ENCODE measurements around the gene PLCB4.
"Not testable (repeated sequence)": the region's sequence is repeated elsewhere in the genome, so short reads cannot be mapped to it uniquely, and the experiment has no call there.

The PLCB4 gene

DNA sequence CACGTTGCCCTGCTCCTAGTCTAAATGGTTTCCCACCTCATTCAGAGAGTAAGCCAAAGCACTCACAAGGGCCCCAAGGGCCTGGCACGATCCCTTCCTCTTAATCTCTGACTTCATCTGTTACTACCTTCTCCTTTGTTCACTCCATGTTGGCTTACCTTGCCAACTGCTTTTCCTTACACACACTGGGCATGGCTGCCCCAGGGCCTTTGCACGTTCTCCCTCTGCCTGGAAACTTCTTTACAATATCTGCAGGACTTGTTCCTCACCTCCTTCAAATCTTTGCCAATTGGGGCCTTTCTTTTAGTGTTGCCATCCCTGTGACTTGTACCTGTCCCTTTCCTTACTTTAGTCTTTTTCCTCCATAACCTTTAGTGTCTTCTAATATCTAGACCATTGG lies 73.9 kb downstream of the PLCB4 start:
- no peak for DNase-seq (ENCODE audit: low spot score)

DNA sequence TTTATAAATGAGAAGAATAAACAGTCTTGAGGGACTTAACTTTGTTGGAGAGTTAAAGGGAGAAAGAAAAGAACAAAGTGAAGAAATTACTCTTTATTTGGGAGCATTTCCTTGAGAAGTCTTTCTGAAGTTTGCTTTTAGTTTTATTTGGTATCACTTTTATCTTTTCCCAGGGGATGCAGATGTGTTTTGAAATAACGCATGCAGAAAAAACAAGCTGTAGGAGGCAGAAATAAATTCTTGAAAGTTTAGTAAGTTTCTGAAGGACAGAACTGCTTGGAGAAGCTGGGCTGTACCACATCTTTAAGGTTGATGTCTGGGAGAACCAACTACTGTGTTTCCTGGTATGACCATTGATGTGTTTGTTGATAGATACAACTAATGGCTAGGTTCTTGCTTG lies 75.0 kb downstream of the PLCB4 start:
- DNase-seq (ENCODE audit: low spot score), result no peak

- no peak for DNase-seq (ENCODE audit: low spot score)
Measured at GRCh38 chr20:9144643-9145042, 75.8 kb downstream of the PLCB4 start.

DNA sequence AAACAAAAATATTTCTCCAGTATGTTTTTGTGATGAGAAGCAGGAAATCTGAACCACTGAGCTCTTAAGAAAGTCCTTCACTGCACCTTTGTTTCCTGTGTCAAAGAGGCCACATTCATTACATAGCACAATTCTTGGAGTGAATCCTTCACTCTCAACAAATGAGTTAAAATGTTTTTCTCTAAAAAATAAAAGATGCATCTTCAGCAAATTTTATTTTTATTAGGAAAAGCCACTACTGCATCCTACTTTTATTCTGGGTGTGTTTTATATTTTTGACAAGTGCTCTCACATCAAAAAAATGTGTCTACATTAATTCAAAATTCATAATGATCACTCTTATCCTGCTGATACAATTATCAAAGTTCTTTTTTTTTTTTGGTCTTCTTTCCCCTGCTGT lies 76.3 kb downstream of the PLCB4 start:
- no peak for DNase-seq (ENCODE audit: low spot score)

DNA sequence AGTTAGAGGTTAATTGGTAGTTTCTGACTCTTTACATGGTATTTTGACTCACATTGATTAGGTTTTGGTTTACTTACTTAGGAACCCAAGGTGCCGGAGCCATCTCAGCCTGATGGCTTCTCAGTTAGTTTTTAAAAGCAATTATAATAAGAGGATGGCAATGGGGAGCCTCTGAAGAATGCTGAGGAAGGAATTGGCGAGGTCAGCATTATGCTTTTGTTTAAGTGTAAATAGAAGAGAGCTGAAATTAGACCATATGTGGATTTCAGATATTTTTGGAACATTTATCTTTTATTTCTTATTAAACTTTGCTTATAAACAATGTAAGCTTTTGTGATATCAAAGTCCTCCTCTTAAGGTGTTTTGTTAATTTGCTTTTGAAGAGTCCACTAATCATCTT lies 77.8 kb downstream of the PLCB4 start:
- no peak for DNase-seq (ENCODE audit: low spot score)

DNA sequence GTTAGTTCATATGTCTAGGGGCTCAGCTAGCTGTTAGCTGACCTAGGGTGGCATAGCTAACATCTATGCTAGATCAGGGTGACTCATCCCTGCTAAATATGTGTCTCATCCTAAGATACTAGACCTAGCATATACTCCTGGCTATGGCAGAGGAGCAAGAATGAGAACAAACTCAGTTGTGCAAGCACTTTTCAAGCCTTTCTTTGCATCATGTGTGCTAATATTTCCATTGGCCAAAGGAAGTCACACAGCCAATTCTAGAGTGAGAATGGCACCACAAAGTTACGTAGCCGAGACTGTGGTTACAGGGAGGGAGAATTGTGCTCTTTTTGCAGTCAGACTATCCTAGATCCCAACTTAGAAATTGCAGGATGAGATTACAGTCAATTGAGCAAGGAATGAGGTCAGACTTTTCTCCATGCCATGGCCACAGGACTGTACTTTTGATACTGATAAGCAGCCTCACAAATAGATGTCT lies 78.7 kb downstream of the PLCB4 start:
- no peak for DNase-seq (ENCODE audit: low spot score)

DNA sequence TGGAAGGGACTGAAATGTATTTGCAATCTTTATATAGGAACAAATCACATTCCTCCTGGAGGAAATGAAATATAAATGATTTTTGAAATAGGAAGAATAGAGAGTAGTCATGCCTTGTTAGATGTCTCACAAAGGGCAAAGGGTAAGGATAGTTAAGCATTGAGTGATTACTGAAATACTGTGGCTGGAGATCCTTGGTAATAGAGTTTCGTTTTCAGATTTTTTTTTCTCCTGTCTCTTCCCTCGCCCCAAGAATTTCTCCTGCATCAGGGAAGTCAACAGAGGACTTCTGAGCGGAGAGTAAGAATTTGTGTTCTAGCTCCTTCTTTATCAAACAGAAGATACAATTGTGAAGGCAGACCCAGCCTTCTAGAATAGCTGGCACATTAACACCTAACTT lies 79.4 kb downstream of the PLCB4 start:
- DNase-seq (ENCODE audit: low spot score), result no peak

GRCh38 chr20:9149087-9149486 lies 80.2 kb downstream of the PLCB4 start:
- DNase-seq (ENCODE audit: low spot score), result no peak

GRCh38 chr20:9149796-9150195 lies 80.9 kb downstream of the PLCB4 start:
- DNase-seq (ENCODE audit: low spot score), result no peak

DNA sequence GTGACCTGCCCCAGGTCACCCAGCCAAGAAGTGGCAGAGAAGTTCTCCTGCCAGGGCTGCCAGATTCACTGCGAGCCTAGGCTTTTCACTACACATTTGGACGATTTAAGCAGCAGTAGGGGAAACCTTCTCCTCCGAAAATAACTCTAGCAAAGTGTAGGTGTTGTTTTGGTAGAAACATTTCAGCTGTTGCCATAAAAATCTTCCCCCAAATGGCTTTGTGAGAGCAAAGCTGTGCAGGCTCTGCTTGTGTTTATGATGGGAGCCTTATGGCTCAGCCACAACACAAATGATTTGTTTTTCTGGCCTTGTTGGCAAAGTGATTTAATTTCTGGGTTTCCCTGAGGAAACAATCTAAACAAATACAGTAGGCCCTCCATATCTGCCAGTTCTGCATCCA lies 81.8 kb downstream of the PLCB4 start:
- DNase-seq (ENCODE audit: low spot score), result no peak

GRCh38 chr20:9152139-9152538 lies 83.3 kb downstream of the PLCB4 start:
- not testable (repeated sequence) for DNase-seq (ENCODE audit: low spot score)

DNA sequence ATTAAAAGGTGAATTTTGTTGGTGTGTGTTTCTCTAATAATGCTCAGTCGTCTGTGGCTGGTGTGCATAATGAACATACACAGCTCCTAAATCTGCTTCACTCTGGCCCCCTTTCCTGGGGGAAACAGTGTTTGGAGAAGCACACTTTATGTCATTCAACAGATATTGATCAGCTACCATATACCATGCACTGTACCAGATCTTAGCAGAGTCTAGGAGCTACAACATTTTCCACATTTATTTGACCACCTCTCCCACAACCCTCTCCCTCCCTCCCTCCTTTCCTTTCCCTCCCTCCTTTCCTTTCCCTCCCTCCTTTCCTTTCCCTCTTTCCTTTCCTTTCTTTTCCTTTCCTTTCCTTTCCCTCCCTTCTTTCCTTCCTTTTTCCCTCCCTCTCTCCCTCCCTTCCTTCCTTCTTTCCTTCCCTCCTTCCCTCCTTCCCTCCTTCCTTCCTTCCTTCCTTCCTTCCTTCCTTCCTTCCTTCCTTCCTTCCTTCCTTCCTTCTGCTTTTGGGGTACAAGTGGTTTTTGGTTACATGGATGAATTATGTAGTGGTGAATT lies 85.7 kb downstream of the PLCB4 start:
- DNase-seq (ENCODE audit: low spot score), result no peak

GRCh38 chr20:9156529-9157280 lies 87.8 kb downstream of the PLCB4 start:
- no peak for DNase-seq (ENCODE audit: low spot score)

DNA sequence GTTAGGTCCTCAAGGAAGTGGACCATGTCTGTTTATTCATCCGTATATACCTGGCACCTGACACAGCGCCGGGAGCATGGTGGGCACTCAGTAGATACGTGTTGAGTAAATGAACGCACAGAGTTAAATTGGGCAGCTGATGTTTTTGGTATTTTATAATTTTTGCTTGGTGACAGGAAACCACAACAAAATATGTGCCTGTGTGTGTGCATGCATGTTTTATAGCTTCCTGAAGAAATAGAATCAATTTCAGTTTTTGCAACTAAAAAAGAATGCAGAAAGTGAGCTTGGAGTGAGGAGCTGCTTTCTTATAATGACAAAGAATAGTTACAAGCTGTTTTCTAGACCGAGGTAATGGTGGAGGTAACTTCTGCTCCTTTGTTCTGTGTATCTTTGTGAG lies 91.4 kb downstream of the PLCB4 start:
- no peak for DNase-seq (ENCODE audit: low spot score)

GRCh38 chr20:9160757-9161156 lies 91.9 kb downstream of the PLCB4 start:
- no peak for DNase-seq (ENCODE audit: low spot score)

GRCh38 chr20:9161311-9161710 lies 92.4 kb downstream of the PLCB4 start:
- DNase-seq (ENCODE audit: low spot score), result no peak

GRCh38 chr20:9163251-9163650 lies 94.4 kb downstream of the PLCB4 start:
- no peak for DNase-seq (ENCODE audit: low spot score)

DNA sequence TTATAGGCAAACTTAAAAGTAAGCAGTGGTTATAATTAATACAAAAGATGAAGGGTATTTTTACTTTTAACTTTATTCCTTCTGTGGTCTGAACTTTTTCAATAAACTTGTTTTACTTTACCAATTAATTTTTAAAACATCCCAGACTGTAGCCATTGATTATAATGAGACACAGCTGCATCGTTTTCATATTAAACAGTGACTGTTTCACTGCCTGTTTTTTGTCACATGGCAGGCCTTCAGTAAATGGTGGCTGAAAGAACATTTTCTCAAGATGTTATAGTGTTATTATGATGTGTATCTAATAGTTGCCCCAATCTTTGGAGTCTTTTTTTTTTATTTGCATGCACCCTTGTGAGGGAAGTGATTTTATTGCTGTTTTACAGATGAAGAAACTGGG lies 95.1 kb downstream of the PLCB4 start:
- no peak for DNase-seq (ENCODE audit: low spot score)

GRCh38 chr20:9165261-9165660 lies 96.4 kb downstream of the PLCB4 start:
- DNase-seq (ENCODE audit: low spot score), result no peak

- no peak for DNase-seq (ENCODE audit: low spot score)
Measured at GRCh38 chr20:9166153-9166780, 97.4 kb downstream of the PLCB4 start.

- no peak for DNase-seq (ENCODE audit: low spot score)
Measured at GRCh38 chr20:9169409-9169808, 100.5 kb downstream of the PLCB4 start.

DNA sequence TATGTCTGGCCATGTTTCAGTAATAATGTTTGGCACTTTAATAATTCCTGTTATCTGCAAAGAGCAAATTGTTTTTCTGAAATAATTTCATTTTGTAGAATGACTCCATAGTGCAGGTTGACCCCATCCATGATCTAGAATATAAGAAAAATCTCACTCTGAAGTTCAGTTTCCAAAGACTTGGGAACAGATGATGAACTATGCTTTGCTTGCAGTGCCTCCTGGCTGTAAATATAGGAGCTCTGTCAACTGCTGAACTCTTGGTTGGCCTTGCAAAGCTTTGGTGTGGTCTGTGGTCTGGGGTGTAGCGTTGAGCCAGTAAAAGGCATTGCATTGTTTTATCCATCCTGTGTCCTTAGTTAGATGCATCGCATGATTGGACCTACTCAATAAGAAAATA lies 104.0 kb downstream of the PLCB4 start:
- DNase-seq (ENCODE audit: low spot score), result no peak

DNA sequence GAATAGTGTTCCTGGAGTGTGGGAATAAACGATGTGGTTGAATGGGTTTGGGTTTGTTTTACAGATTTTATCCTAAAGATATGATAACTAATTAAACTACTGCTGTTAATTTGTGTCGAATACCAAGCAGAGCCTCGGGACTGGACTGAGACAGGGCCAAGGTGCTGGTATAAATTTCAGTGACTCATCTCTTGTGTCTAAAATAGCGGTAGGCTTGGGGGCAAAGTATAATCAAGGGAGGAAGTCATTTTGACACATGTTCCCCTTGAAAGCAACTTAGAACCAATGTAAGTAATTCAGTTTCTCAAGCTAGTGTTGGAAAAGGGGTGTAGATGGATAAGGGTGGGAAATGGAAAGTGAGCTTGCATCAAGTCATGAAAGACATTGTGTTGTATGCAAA lies 108.4 kb downstream of the PLCB4 start:
- no peak for DNase-seq (ENCODE audit: low spot score)

All from activated CD4-positive, alpha-beta T cell treated with anti-CD3 and anti-CD28 coated beads, Interleukin-2, Interleukin-4, amounts not matched to agents 100 ng/mL and 50 ng/mL, durations not matched to agents 16 hours and 8 hours (primary cell).